Right atrium auricular region (tissue), 2 donors: ENCODE results near the gene FARP1. TPM values are rescaled to one million over a fixed set of nuclear protein-coding genes. Genes with fewer than 3 reads are reported as not detected.

Experiments
- DNase-seq: peaks from one replicate; pipeline ENCODE4 v3.0.0-alpha.2; 2019; ENCODE audit warnings: low spot score
- H3K27ac ChIP-seq, 2 donors: fragments of 200-600 bp; sonication (generic); 1 replicate in 1 of 2; 2 replicates in 1 of 2; pipeline ENCODE4 v1.5.1; 2016 to 2019
- H3K27me3 ChIP-seq, 2 donors: fragments of 200-600 bp; sonication (generic); one replicate each; pipeline versions ENCODE4 v1.5.1 to v1.6.0; 2017 to 2019
- H3K36me3 ChIP-seq: fragments of 200-600 bp; sonication (generic); one replicate; pipeline ENCODE4 v1.5.1; 2016
- H3K4me1 ChIP-seq, 2 donors: fragments of 200-600 bp; sonication (generic); one replicate each; pipeline versions ENCODE4 v1.5.1 to v1.6.0; 2017 to 2019
- H3K4me3 ChIP-seq, 2 donors: fragments of 200-600 bp; sonication (generic); 1 replicate in 1 of 2; 2 replicates in 1 of 2; pipeline ENCODE4 v1.5.1; 2017 to 2019; ENCODE audit warnings: mild to moderate bottlenecking in 1 of 2, moderate library complexity in 1 of 2
- H3K9me3 ChIP-seq, 2 donors: fragments of 200-600 bp; sonication (generic); one replicate each; pipeline ENCODE4 v1.5.1; 2019
- CTCF ChIP-seq, 2 donors: fragments of 200-600 bp; sonication (generic); IDR thresholded peaks; one replicate each; pipeline ENCODE4 v1.5.1; 2019; ENCODE audit warnings: antibody characterized with exemption in 2 of 2
- total RNA-seq, 2 donors: library from RNA; depleted of rRNA; stranded (reverse); fragments of >200 nt; gene quantifications; one replicate each; pipeline ENCODE4 v1.1.0, GENCODE V29; 2016

FARP1 gene
- total RNA-seq, 2 donors from 2014 or later, result 15.5 to 25.7 TPM

GRCh38 chr13:98184792-98185191, 41.9 kb downstream of the FARP1 start:
- no peaks in the 10 kb centered on the region for H3K36me3 ChIP-seq
- no peaks in the 10 kb centered on the region for H3K9me3 ChIP-seq
- H3K4me3 ChIP-seq, result no peak overlapping the region
- DNase-seq, result no peak
- no peak overlapping the region for H3K27ac ChIP-seq
- H3K4me1 ChIP-seq, result peaks cover 0 to 23% of the 10 kb centered on the region in 2 donors
- H3K27me3 ChIP-seq, result no peaks in the 10 kb centered on the region
- no peak for TF ChIP-seq CTCF (IDR thresholded peaks at IDR 0.05)

- Histone ChIP-seq H3K4me3 (no peak overlapping the region), H3K27me3 (no peaks in the 10 kb centered on the region), H3K9me3 (no peaks in the 10 kb centered on the region), H3K27ac (peak overlapping the region in 1 of 2 donors; percentile 6), H3K36me3 (no peaks in the 10 kb centered on the region), H3K4me1 (peaks cover 0 to 37% of the 10 kb centered on the region in 2 donors)
- TF ChIP-seq CTCF (IDR thresholded peaks at IDR 0.05), result no peak
- no peak for DNase-seq
Observed at GRCh38 chr13:98187155-98187964, 44.5 kb downstream of the FARP1 start.

GRCh38 chr13:98187965-98188261, 45.0 kb downstream of the FARP1 start:
- H3K4me3 ChIP-seq, result no peak overlapping the region
- DNase-seq, result no peak

GRCh38 chr13:98188544-98189166, 45.8 kb downstream of the FARP1 start:
- Histone ChIP-seq H3K9me3 (no peaks in the 10 kb centered on the region), H3K4me1 (peaks cover 0 to 37% of the 10 kb centered on the region in 2 donors), H3K4me3 (no peak overlapping the region), H3K36me3 (no peaks in the 10 kb centered on the region), H3K27me3 (no peaks in the 10 kb centered on the region), H3K27ac (no peak overlapping the region)
- no peak for DNase-seq
- TF ChIP-seq CTCF (IDR thresholded peaks at IDR 0.05), result no peak

More at GRCh38 chr13:98187965-98188261, 45.0 kb downstream of the FARP1 start:
- Histone ChIP-seq H3K27me3 (no peaks in the 10 kb centered on the region), H3K27ac (peak overlapping the region in 1 of 2 donors; percentile 6), H3K9me3 (no peaks in the 10 kb centered on the region), H3K4me1 (peaks cover 0 to 37% of the 10 kb centered on the region in 2 donors), H3K36me3 (no peaks in the 10 kb centered on the region)
- no peak for TF ChIP-seq CTCF (IDR thresholded peaks at IDR 0.05)

GRCh38 chr13:98189841-98190505, 47.1 kb downstream of the FARP1 start:
- no peak for TF ChIP-seq CTCF (IDR thresholded peaks at IDR 0.05)

More at GRCh38 chr13:98189841-98190505, 47.1 kb downstream of the FARP1 start:
- DNase-seq, result no peak
- H3K4me3 ChIP-seq, result no peak overlapping the region
- H3K36me3 ChIP-seq, result no peaks in the 10 kb centered on the region
- no peak overlapping the region for H3K27ac ChIP-seq
- no peaks in the 10 kb centered on the region for H3K27me3 ChIP-seq
- peaks cover 0 to 37% of the 10 kb centered on the region in 2 donors for H3K4me1 ChIP-seq
- no peaks in the 10 kb centered on the region for H3K9me3 ChIP-seq
